SK-N-MC (cell line): ENCODE results near the gene KRT2.

Experiments used
- EZH2 ChIP-seq: fragments of 200-600 bp; sonication (generic); IDR thresholded peaks from one replicate; pipeline ENCODE4 v1.6.1; 2017; ENCODE audit warnings: antibody characterized with exemption
- POLR2AphosphoS5 ChIP-seq: IDR thresholded peaks from 2 replicates; pipeline ENCODE4 v1.6.1; 2012; ENCODE audit warnings: mild to moderate bottlenecking, low read depth, low read length, borderline replicate concordance

DNA sequence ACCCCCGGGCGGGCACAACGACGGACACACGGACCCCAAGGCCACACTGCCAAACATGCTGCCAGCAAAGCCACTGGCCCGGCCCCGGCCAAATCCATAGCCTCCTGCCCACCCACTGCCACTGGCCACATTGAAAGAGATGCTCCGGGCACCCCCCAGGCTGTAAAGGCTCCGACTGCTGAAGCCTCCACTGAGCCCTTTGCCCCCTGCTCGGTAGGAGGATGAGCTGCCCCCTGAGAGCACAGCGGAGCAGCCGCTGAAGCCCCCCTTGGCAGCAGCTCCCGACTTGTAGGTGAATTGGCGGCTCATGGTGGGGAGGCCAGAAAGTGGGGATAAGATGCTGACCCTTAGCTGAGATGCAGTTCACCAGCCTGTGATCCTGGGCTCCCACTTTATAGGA is 33.8 kb downstream of the KRT2 start, which contains the start of gene KRT73:
- TF ChIP-seq EZH2 = no peak
- no peak for TF ChIP-seq POLR2AphosphoS5
